IMR-90 (cell line): ENCODE measurements around the gene NPLOC4. TPM values are rescaled to one million over a fixed set of nuclear protein-coding genes. Genes with fewer than 3 reads are reported as not detected.

Experiments
- ATAC-seq: fragments of 200-7000 bp; cut with Tn5 transposase; 2 replicates; pipeline ENCODE4 v1.9.1; 2020; ENCODE audit warnings: low read depth, mild to moderate bottlenecking, moderate library complexity
- BruUV-seq: library from RNA; stranded (reverse); fragments of 400-500 nt; replicated peaks from 2 replicates; lab custom pipeline; 2021; lab: Mats Ljungman, UMichigan
- CTCF ChIA-PET: fragments of 300-600 bp; formaldehyde crosslinking; extraction: SDS; loops from one replicate; lab custom pipeline; 2021; ENCODE audit warnings: antibody characterized with exemption; lab: Yijun Ruan, JAX
- POLR2A ChIA-PET: fragments of 300-600 bp; sonication (Branson Sonifier 250); formaldehyde crosslinking; loops from one replicate; lab custom pipeline; 2022; ENCODE audit warnings: antibody characterized with exemption; ENCODE audit not compliant: unreplicated experiment; lab: Charles Lee
- DNase-seq: peaks from one replicate; pipeline ENCODE4 v3.0.0; 2013
- H2AFZ ChIP-seq: replicated peaks from 2 replicates; pipeline ENCODE3; 2013; ENCODE audit warnings: low read length, mild to moderate bottlenecking; ENCODE audit not compliant: poor library complexity
- H2AK5ac ChIP-seq: 2 replicates; pipeline ENCODE4 v1.6.1; 2013; ENCODE audit warnings: low read depth, low read length, inconsistent platforms
- H2AK9ac ChIP-seq: replicated peaks from 2 replicates; pipeline ENCODE3; 2013; ENCODE audit warnings: mild to moderate bottlenecking, low read depth, low read length, moderate library complexity; ENCODE audit not compliant: poor library complexity
- H2BK120ac ChIP-seq: 2 replicates; pipeline ENCODE4 v1.6.1; 2013; ENCODE audit warnings: low read depth, low read length, inconsistent platforms
- H2BK15ac ChIP-seq: 3 replicates; pipeline ENCODE4 v1.6.1; 2013; ENCODE audit warnings: low read depth, low read length, inconsistent platforms
- H2BK20ac ChIP-seq: 2 replicates; pipeline ENCODE4 v1.6.1; 2013; ENCODE audit warnings: low read depth, mild to moderate bottlenecking, inconsistent platforms, low read length, moderate library complexity
- H2BK5ac ChIP-seq: 2 replicates; pipeline ENCODE4 v1.6.1; 2013; ENCODE audit warnings: mild to moderate bottlenecking, low read depth, low read length, inconsistent platforms; ENCODE audit not compliant: poor library complexity, severe bottlenecking
- H3K14ac ChIP-seq: replicated peaks from 2 replicates; pipeline ENCODE4 v1.6.1; 2013; ENCODE audit warnings: low read depth, low read length, inconsistent platforms
- H3K18ac ChIP-seq: 2 replicates; pipeline ENCODE4 v1.6.1; 2013; ENCODE audit warnings: low read depth, low read length, control low read depth
- H3K23ac ChIP-seq: 2 replicates; pipeline ENCODE4 v1.6.1; 2013; ENCODE audit warnings: low read depth, low read length, inconsistent platforms
- H3K27ac ChIP-seq: 2 replicates; pipeline ENCODE4 v1.5.1; 2013; ENCODE audit warnings: mild to moderate bottlenecking, control low read depth, low read length; ENCODE audit not compliant: insufficient read depth
- H3K27me3 ChIP-seq: 2 replicates; pipeline ENCODE4 v1.6.1; 2013; ENCODE audit warnings: low read length; ENCODE audit not compliant: control insufficient read depth, insufficient read depth
- H3K36me3 ChIP-seq: 2 replicates; pipeline ENCODE4 v1.6.1; 2013; ENCODE audit warnings: low read length, mixed read lengths; ENCODE audit not compliant: control insufficient read depth, insufficient read depth
- H3K4ac ChIP-seq: 2 replicates; pipeline ENCODE4 v1.6.1; 2013; ENCODE audit warnings: low read depth, low read length, inconsistent platforms
- H3K4me1 ChIP-seq: 2 replicates; pipeline ENCODE4 v1.6.1; 2013; ENCODE audit warnings: low read length, mixed read lengths; ENCODE audit not compliant: control insufficient read depth, insufficient read depth
- H3K4me2 ChIP-seq: 2 replicates; pipeline ENCODE4 v1.6.1; 2013; ENCODE audit warnings: low read depth, mild to moderate bottlenecking, control low read depth, low read length, moderate library complexity
- H3K4me3 ChIP-seq: 2 replicates; pipeline ENCODE4 v1.5.1; 2013; ENCODE audit warnings: low read depth, mild to moderate bottlenecking, control low read depth, low read length, moderate library complexity; ENCODE audit not compliant: insufficient read depth
- H3K56ac ChIP-seq: 2 replicates; pipeline ENCODE4 v1.6.1; 2013; ENCODE audit warnings: low read length, inconsistent platforms; ENCODE audit not compliant: insufficient read depth; ENCODE audit errors: extremely low read depth
- H3K79me1 ChIP-seq, 2 experiments: 2 replicates each; pipeline ENCODE4 v1.6.1; 2013; ENCODE audit warnings: low read length in 2 of 2, inconsistent platforms in 1 of 2, low read depth in 1 of 2
- H3K9ac ChIP-seq: 2 replicates; pipeline ENCODE4 v1.6.1; 2013; ENCODE audit warnings: low read depth, low read length, control low read depth
- H3K9me1 ChIP-seq: 2 replicates; pipeline ENCODE4 v1.6.1; 2013; ENCODE audit warnings: low read length, inconsistent platforms; ENCODE audit not compliant: insufficient read depth
- H3K9me3 ChIP-seq: 2 replicates; pipeline ENCODE4 v1.6.1; 2013; ENCODE audit warnings: low read length; ENCODE audit not compliant: control insufficient read depth, insufficient read depth
- H4K20me1 ChIP-seq: 2 replicates; pipeline ENCODE4 v1.6.1; 2013; ENCODE audit warnings: low read length, inconsistent platforms; ENCODE audit not compliant: insufficient read depth
- H4K5ac ChIP-seq: 2 replicates; pipeline ENCODE4 v1.6.1; 2013; ENCODE audit warnings: mild to moderate bottlenecking, low read depth, low read length, control low read depth
- H4K8ac ChIP-seq, 2 experiments: 2 replicates each; pipeline ENCODE4 v1.6.1; 2013; ENCODE audit warnings: low read depth in 2 of 2, low read length in 2 of 2, control low read depth in 1 of 2, inconsistent platforms in 1 of 2
- H4K91ac ChIP-seq: 2 replicates; pipeline ENCODE4 v1.6.1; 2013; ENCODE audit warnings: low read depth, low read length, inconsistent platforms; ENCODE audit not compliant: insufficient read depth
- BHLHE40 ChIP-seq: fragments of 150-350 bp; IDR thresholded peaks from 2 replicates; pipeline ENCODE4 v1.6.1; 2016; ENCODE audit warnings: mild to moderate bottlenecking, low read depth, low read length
- CEBPB ChIP-seq: IDR thresholded peaks from 2 replicates; pipeline ENCODE4 v1.6.1; 2012; ENCODE audit warnings: low read depth, low read length, improper control_type of control experiment
- WGBS, 2 experiments: methylation state at CpG; one replicate each; pipeline versions ENCODE4 v1.1.5 to v1.1.7; 2013; ENCODE audit warnings: missing lambda C conversion rate in 2 of 2; ENCODE audit not compliant: insufficient read length in 1 of 2; ENCODE audit errors: extremely low coverage in 2 of 2; 5-methylcytosine and 5-hydroxymethylcytosine counted together
- dilution Hi-C: fragments of 300-500 bp; cut with HindIII; formaldehyde crosslinking; loops from one replicate; pipeline ENCODE4 v1.14.3; 2018; ENCODE audit warnings: low sequenced_read_pairs; ENCODE audit not compliant: unreplicated experiment
- in situ Hi-C: fragments of 300-500 bp; cut with MboI; formaldehyde crosslinking; loops from 3 replicates; pipeline ENCODE4 v1.14.3; 2019; ENCODE audit warnings: low sequenced_read_pairs, inconsistent platforms, mixed read lengths
- intact Hi-C: fragments of 100-400 bp; cut with micrococcal nuclease; formaldehyde crosslinking; loops from 2 replicates; pipeline ENCODE4 v1.10.0; 2022
- polyA plus RNA-seq, 3 experiments: library from polyadenylated mRNA; depleted of rRNA; stranded (reverse); fragments of >200 nt; gene quantifications; 2 replicates each; pipeline ENCODE4 v1.2.3, GENCODE V29; 2012; ENCODE audit warnings: low replicate concordance in 1 of 3
- total RNA-seq: library from RNA; depleted of rRNA; stranded (reverse); fragments of >200 nt; gene quantifications from 2 replicates; pipeline ENCODE4 v1.2.3, GENCODE V29; 2012

The NPLOC4 gene
- total and polyA plus RNA-seq, 2 of the 4 experiments (the other 2 are of a cell fraction) = 70.4 to 78.3 TPM

- Histone ChIP-seq H3K79me1 (peaks cover 31 to 77% of the 10 kb centered on the region in 2 experiments), H3K9me3 (no peaks in the 10 kb centered on the region), H3K4ac (0 out of 2 replicates have a peak overlapping the region, but pooled peaks have one; percentile 77), H2BK20ac (no peak overlapping the region), H2AK5ac (0 out of 2 replicates have a peak overlapping the region, but pooled peaks have one; percentile 48), H2BK120ac (no peak overlapping the region; the same call in 1 of the 2 replicates), H4K5ac (no peak overlapping the region), H2BK15ac (no peak overlapping the region), H2AK9ac (no peak overlapping the region), H3K27ac (peak overlapping the region; percentile 32), H4K8ac (peak overlapping the region in 1 of 2 experiments; percentile 9; a peak in 1 of 4 replicates), H3K36me3 (peaks cover 38% of the 10 kb centered on the region), H4K91ac (peak overlapping the region; percentile 52; the same call in 1 of the 2 replicates), H3K4me2 (no peak overlapping the region), H4K20me1 (peaks cover 10% of the 10 kb centered on the region), H3K4me3 (no peak overlapping the region), H3K9ac (no peak overlapping the region), H3K4me1 (peaks cover 32% of the 10 kb centered on the region), H2BK5ac (peak overlapping the region; percentile 78), H3K14ac (no peak overlapping the region), H3K23ac (peak overlapping the region; percentile 72; the same call in 1 of the 2 replicates), H3K27me3 (no peaks in the 10 kb centered on the region), H3K9me1 (peaks cover 28% of the 10 kb centered on the region), H3K18ac (peak overlapping the region; percentile 55; the same call in 1 of the 2 replicates), H2AFZ (no peak overlapping the region), H3K56ac (no peak overlapping the region)
- ChIA-PET CTCF (no interaction called here), POLR2A (no interaction called here)
- intact Hi-C loops = no loop called here
- dilution Hi-C loops = no loop called here
- DNase-seq = peak; percentile 64
- in situ Hi-C loops = no loop called here
- no peak for ATAC-seq
- TF ChIP-seq BHLHE40 (no peak), CEBPB (peak; percentile 94)
- WGBS, 2 experiments = no CpG with 5 or more reads among the region's 10 CpGs
- no TSS peak for BruUV-seq
Observed at GRCh38 chr17:81563861-81564586, 72.9 kb downstream of the NPLOC4 start.
